Endothelial cell of umbilical vein (primary cell): ENCODE data around the gene RASAL2. TPM values are rescaled to one million over a fixed set of nuclear protein-coding genes. Genes with fewer than 3 reads are reported as not detected.
"Not testable (repeated sequence)": the region's sequence is repeated elsewhere in the genome, so short reads cannot be mapped to it uniquely, and the experiment has no call there.

Experiments used
- BruUV-seq: library from RNA; stranded (reverse); fragments of 400-500 nt; replicated peaks from 2 replicates; lab custom pipeline; 2021; lab: Mats Ljungman, UMichigan
- CTCF ChIA-PET: fragments of 300-600, 350-600 bp; sonication (Branson Sonifier 250); formaldehyde crosslinking; loops from one replicate; lab custom pipeline; 2021; ENCODE audit warnings: antibody characterized with exemption, inconsistent platforms; lab: Charles Lee
- POLR2A ChIA-PET: fragments of 300-600, 350-600 bp; sonication (Branson Sonifier 250); formaldehyde crosslinking; loops from one replicate; lab custom pipeline; 2021; ENCODE audit warnings: antibody characterized with exemption, inconsistent platforms; lab: Charles Lee
- DNase-seq: peaks from one replicate; pipeline ENCODE4 v3.0.0-alpha.2; 2011; ENCODE audit warnings: low read depth, low spot score
- FAIRE-seq: peaks from 2 replicates; lab custom pipeline; 2011; peaks lifted over from hg19 to GRCh38; lab: Jason Lieb, UNC
- H2AFZ ChIP-seq: 2 replicates; pipeline ENCODE4 v1.6.0; 2012; ENCODE audit warnings: low read depth, low read length, control low read depth, inconsistent platforms
- H3K27ac ChIP-seq: 2 replicates; pipeline ENCODE4 v1.5.1; 2011; ENCODE audit warnings: low read depth, mild to moderate bottlenecking, control low read depth, low read length, moderate library complexity; ENCODE audit not compliant: insufficient read depth
- H3K27me3 ChIP-seq, 2 experiments: 2 replicates each; pipeline versions ENCODE4 v1.6.0 to v1.6.1; 2011; ENCODE audit warnings: low read length in 2 of 2, mixed read lengths in 1 of 2; ENCODE audit not compliant: control insufficient read depth in 2 of 2, insufficient read depth in 2 of 2
- H3K36me3 ChIP-seq, 2 experiments: 2 replicates in 1 of 2; 3 replicates in 1 of 2; pipeline ENCODE4 v1.5.1; 2011; ENCODE audit warnings: low read length in 2 of 2, mild to moderate bottlenecking in 1 of 2, moderate library complexity in 1 of 2; ENCODE audit not compliant: control insufficient read depth in 2 of 2, insufficient read depth in 2 of 2; ENCODE audit errors: extremely low read depth in 1 of 2
- H3K4me1 ChIP-seq: 3 replicates; pipeline ENCODE4 v1.5.1; 2011; ENCODE audit warnings: mild to moderate bottlenecking, low read length; ENCODE audit not compliant: control insufficient read depth, insufficient read depth; ENCODE audit errors: extremely low read depth
- H3K4me2 ChIP-seq: 2 replicates; pipeline ENCODE4 v1.6.1; 2011; ENCODE audit warnings: low read length, control low read depth, mixed read lengths; ENCODE audit not compliant: insufficient read depth
- H3K4me3 ChIP-seq, 3 experiments: fragments of 200-600 bp in 1 of 3; sonication (generic), shearing (Covaris generic) in 1 of 3; replicated peaks in 1 of 3; 2 replicates each; pipeline ENCODE4 v1.5.1; 2011 to 2016; ENCODE audit warnings: control low read depth in 3 of 3, low read length in 3 of 3, mild to moderate bottlenecking in 2 of 3, inconsistent platforms in 1 of 3, low read depth in 1 of 3, moderate library complexity in 1 of 3; ENCODE audit not compliant: insufficient read depth in 1 of 3
- H3K79me2 ChIP-seq: 2 replicates; pipeline ENCODE4 v1.6.0; 2012; ENCODE audit warnings: low read length, inconsistent platforms; ENCODE audit not compliant: control insufficient read depth, insufficient read depth
- H3K9ac ChIP-seq: replicated peaks from 2 replicates; pipeline ENCODE3; 2011; ENCODE audit warnings: low read length, control low read depth; ENCODE audit not compliant: insufficient read depth; ENCODE audit errors: extremely low read depth
- H3K9me1 ChIP-seq: replicated peaks from 3 replicates; pipeline ENCODE4 v1.6.0; 2011; ENCODE audit warnings: mild to moderate bottlenecking, low read length; ENCODE audit not compliant: control insufficient read depth, insufficient read depth; ENCODE audit errors: extremely low read depth
- H3K9me3 ChIP-seq: replicated peaks from 2 replicates; pipeline ENCODE4 v1.5.1; 2012; ENCODE audit warnings: low read length, inconsistent platforms; ENCODE audit not compliant: control insufficient read depth, insufficient read depth
- H4K20me1 ChIP-seq: replicated peaks from 2 replicates; pipeline ENCODE3; 2011; ENCODE audit warnings: mild to moderate bottlenecking, low read length; ENCODE audit not compliant: control insufficient read depth, insufficient read depth; ENCODE audit errors: extremely low read depth
- EZH2 ChIP-seq: IDR thresholded peaks from 2 replicates; pipeline ENCODE4 v1.6.1; 2012; ENCODE audit warnings: borderline replicate concordance, low read depth, mild to moderate bottlenecking, moderate library complexity, low read length, inconsistent platforms; ENCODE audit not compliant: severe bottlenecking
- GATA2 ChIP-seq: IDR thresholded peaks from 2 replicates; pipeline ENCODE4 v1.7.0; 2011; ENCODE audit warnings: low read depth, mild to moderate bottlenecking, moderate library complexity, mixed read lengths, low read length; ENCODE audit not compliant: insufficient read length, insufficient read depth
- JUN ChIP-seq: IDR thresholded peaks from 2 replicates; pipeline ENCODE4 v1.6.1; 2011; ENCODE audit warnings: borderline replicate concordance, low read depth; ENCODE audit not compliant: insufficient read length, insufficient read depth
- MAX ChIP-seq: IDR thresholded peaks from 2 replicates; pipeline ENCODE4 v1.6.1; 2011; ENCODE audit not compliant: insufficient read depth, insufficient read length
- MYC ChIP-seq: IDR thresholded peaks from one replicate; pipeline ENCODE4 v1.6.1; 2011; ENCODE audit warnings: mild to moderate bottlenecking, low read depth, low read length
- POLR2A ChIP-seq: IDR thresholded peaks from 2 replicates; pipeline ENCODE4 v1.6.1; 2012; ENCODE audit warnings: low read depth, mild to moderate bottlenecking, control low read depth, low read length
- POLR2AphosphoS5 ChIP-seq: IDR thresholded peaks from 2 replicates; pipeline ENCODE4 v1.6.1; 2012; ENCODE audit warnings: low read depth, mild to moderate bottlenecking, control low read depth, low read length, moderate library complexity; ENCODE audit not compliant: insufficient read depth
- dilution Hi-C: fragments of 300-500 bp; cut with MboI; formaldehyde crosslinking; loops from one replicate; pipeline ENCODE4 v1.15.0; 2019; ENCODE audit warnings: low sequenced_read_pairs; ENCODE audit not compliant: extremely low pct_ligation_motif_present
- intact Hi-C: fragments of 100-400 bp; cut with micrococcal nuclease; formaldehyde crosslinking; loops from one replicate; pipeline ENCODE4 v1.10.0; 2022
- polyA plus RNA-seq, 4 experiments: library from polyadenylated mRNA; depleted of rRNA in 3 of 4; stranded (reverse) in 3 of 4; unstranded in 1 of 4; fragments of >200 nt; gene quantifications; 2 replicates each; pipeline versions ENCODE4 v1.2.1 to v1.2.3, GENCODE V29; 2011 to 2012; ENCODE audit warnings: missing spikeins in 1 of 4
- total RNA-seq: library from RNA; stranded (reverse); gene quantifications from 2 replicates; pipeline ENCODE4 v1.2.3, GENCODE V29; 2021

The RASAL2 gene
- total and polyA plus RNA-seq, 2 donors (not counting 3 experiments of a cell fraction or from before 2014, with no cell fraction given), result 12.5 to 15.5 TPM

DNA sequence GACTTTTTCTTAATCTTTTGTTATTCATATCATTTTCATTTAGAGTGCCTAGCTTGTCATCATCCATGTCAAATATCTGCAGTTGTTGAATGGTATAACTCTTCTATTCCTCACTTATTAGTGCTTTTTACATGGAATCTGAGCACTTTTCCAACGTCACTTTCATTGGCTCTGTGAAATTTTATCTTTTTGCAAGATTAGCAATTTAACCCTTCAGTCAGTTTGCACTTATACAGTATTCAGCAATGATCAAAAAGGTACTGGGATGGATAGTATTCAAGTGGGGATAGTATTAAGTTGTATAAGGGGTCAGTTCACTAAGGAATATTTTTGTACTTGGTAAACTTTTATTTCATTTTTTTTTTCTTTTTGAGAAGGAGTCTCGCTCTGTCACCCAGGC lies 150.0 kb downstream of the RASAL2 start:
- H3K9me3 ChIP-seq, result no peaks in the 10 kb centered on the region

GRCh38 chr1:178248284-178248683 lies 154.4 kb downstream of the RASAL2 start:
- H3K36me3 ChIP-seq, POLR2A ChIA-PET, H3K27me3 ChIP-seq, H3K79me2 ChIP-seq, H4K20me1 ChIP-seq, H2AFZ ChIP-seq, intact Hi-C loops, FAIRE-seq, H3K4me1 ChIP-seq, H3K4me2 ChIP-seq, H3K9ac ChIP-seq, BruUV-seq, H3K27ac ChIP-seq, dilution Hi-C loops, DNase-seq, H3K9me1 ChIP-seq, H3K9me3 ChIP-seq, H3K4me3 ChIP-seq, CTCF ChIA-PET: not testable (repeated sequence)

More for the DNA sequence above, 150.0 kb downstream of the RASAL2 start:
- no TSS peak for BruUV-seq
- Histone ChIP-seq H3K4me2 (no peak overlapping the region), H3K27ac (no peak overlapping the region), H3K79me2 (peaks cover 12% of the 10 kb centered on the region), H3K27me3 (no peaks in the 10 kb centered on the region), H3K4me3 (no peak overlapping the region), H4K20me1 (no peaks in the 10 kb centered on the region), H3K4me1 (peaks cover 25% of the 10 kb centered on the region), H3K9me1 (no peaks in the 10 kb centered on the region), H2AFZ (no peak overlapping the region), H3K9ac (no peak overlapping the region), H3K36me3 (no peaks in the 10 kb centered on the region)
- FAIRE-seq (no peak), DNase-seq (no peak)
- TF ChIP-seq EZH2 (no peak), MAX (no peak), JUN (no peak), POLR2A (no peak), GATA2 (no peak), POLR2AphosphoS5 (no peak), MYC (no peak)
- dilution Hi-C loops, result no loop called here
- ChIA-PET POLR2A (no interaction called here), CTCF (interaction anchor here (1.4 kb wide), 1 partner anchor 11 kb away, joined by 4 read pairs; no protein-coding TSS in a partner anchor)
- intact Hi-C loops, result no loop called here

- BruUV-seq, H4K20me1 ChIP-seq, H3K27me3 ChIP-seq, H3K9me3 ChIP-seq, H3K4me3 ChIP-seq, H3K9me1 ChIP-seq, POLR2A ChIA-PET, H3K27ac ChIP-seq, H3K36me3 ChIP-seq, intact Hi-C loops, H3K9ac ChIP-seq, H3K4me2 ChIP-seq, DNase-seq, H2AFZ ChIP-seq, dilution Hi-C loops, FAIRE-seq, H3K79me2 ChIP-seq: not testable (repeated sequence)
- H3K4me1 ChIP-seq, result peaks cover 12% of the 10 kb centered on the region
- CTCF ChIA-PET, result interaction anchor here (0.7 kb wide), 1 partner anchor 222 kb away, joined by 4 read pairs; no protein-coding TSS in a partner anchor
These were observed 159.7 kb downstream of the RASAL2 start for GRCh38 chr1:178253581-178253980.
